A673 (cell line): ENCODE data around the gene ISM1.

Experiments used
- CTCF ChIP-seq: fragments of 300-800, 200-600 bp; sonication (generic); conservative IDR thresholded peaks from 2 replicates; pipeline ENCODE4 v1.5.1; 2017; ENCODE audit warnings: low read depth, mild to moderate bottlenecking, antibody characterized with exemption, low read length, moderate library complexity, mixed read lengths
- EZH2 ChIP-seq: fragments of 200-600 bp; sonication (generic); IDR thresholded peaks from 2 replicates; pipeline ENCODE4 v1.6.1; 2017; ENCODE audit warnings: borderline replicate concordance, low read depth, mild to moderate bottlenecking, mixed read lengths, antibody characterized with exemption, low read length; ENCODE audit not compliant: poor library complexity, severe bottlenecking

- no peak for TF ChIP-seq CTCF
- TF ChIP-seq EZH2, result no peak
Measured at GRCh38 chr20:13278812-13279570, 57.9 kb downstream of the ISM1 start.
